Fibroblast of skin of left biceps (primary cell): Measurements from ENCODE around the gene ANKRD53.

Experiments used
- DNase-seq, 2 experiments: peaks; one replicate each; pipeline ENCODE4 v3.0.0-alpha.2; 2013; ENCODE audit warnings: low read depth in 2 of 2

Gene ANKRD53, protein sequence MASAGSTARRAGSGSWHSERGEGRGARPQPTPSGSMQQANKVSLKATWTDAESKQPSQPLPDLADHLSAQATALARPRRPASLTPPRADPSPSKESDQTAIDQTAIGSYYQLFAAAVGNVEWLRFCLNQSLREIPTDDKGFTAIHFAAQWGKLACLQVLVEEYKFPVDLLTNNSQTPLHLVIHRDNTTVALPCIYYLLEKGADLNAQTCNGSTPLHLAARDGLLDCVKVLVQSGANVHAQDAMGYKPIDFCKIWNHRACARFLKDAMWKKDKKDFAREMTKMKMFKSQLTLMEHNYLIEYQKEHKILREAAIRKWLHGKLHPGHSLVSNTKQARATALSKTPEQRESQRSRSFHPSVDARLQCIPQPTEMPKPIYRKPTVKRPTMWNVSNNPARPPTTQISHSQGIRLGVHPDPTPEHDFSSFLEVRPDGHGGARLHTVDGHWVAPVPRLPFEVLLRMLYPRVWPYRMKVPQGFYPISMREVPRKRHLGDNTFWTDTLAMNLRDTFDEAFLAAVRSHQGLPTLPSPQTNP

GRCh38 chr2:70978341-70979179 is at the start of gene ANKRD53:
ANKRD53 (plus strand) TSS chr2:70978630; CDS start chr2:70978646, 16 bp downstream.
- DNase-seq = no peak

GRCh38 chr2:70930371-70931329 is 47.8 kb upstream of the ANKRD53 start:
- no peak for DNase-seq

- DNase-seq = no peak
Observed at GRCh38 chr2:70931376-70932000, 46.9 kb upstream of the ANKRD53 start.

DNA sequence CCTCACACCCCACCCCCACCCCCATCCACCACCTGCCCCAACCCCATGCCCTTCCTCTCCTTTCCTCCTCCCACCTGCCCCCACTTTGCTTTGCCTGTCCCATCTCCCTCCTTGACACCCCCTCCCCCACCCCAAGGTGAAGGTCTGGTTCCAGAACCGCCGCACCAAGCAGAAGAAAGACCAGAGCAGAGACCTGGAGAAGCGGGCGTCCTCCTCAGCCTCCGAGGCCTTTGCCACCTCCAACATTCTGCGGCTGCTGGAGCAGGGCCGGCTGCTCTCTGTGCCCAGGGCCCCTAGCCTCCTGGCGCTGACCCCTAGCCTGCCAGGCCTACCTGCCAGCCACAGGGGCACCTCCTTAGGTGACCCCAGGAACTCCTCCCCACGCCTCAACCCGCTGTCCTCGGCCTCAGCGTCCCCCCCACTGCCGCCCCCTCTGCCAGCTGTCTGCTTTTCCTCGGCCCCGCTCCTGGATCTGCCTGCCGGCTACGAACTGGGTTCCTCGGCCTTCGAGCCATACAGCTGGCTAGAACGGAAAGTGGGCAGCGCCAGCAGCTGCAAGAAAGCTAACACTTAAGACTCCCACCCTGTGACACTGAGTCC is 45.7 kb upstream of the ANKRD53 start:
- DNase-seq = no peak

DNA sequence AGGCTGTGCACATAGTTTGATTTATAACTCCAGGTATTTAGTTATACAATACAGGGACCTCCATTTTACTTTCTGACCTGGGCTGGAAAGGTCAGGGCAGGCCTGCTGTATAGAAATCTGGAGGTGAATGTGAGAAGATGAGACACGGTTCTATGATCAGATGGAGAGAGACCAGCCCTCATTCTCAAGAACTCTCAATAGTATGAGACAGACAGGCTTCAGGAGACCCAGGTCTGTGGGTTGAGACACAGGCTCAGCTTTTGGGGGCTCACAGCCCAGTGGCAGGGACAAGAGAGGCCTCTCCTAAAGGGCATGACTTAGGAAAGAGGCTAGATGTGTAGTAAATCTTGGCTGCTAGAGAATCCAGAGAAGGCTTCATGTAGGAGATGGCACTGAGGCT is 43.4 kb upstream of the ANKRD53 start:
- DNase-seq = no peak

GRCh38 chr2:70935468-70936164 is 42.8 kb upstream of the ANKRD53 start, which contains the start of gene ATP6V1B1:
ATP6V1B1 (plus strand) TSS chr2:70935900; CDS start chr2:70935955, 55 bp downstream.
- DNase-seq = no peak

GRCh38 chr2:70936165-70936978 is 42.1 kb upstream of the ANKRD53 start:
- DNase-seq = no peak

DNA sequence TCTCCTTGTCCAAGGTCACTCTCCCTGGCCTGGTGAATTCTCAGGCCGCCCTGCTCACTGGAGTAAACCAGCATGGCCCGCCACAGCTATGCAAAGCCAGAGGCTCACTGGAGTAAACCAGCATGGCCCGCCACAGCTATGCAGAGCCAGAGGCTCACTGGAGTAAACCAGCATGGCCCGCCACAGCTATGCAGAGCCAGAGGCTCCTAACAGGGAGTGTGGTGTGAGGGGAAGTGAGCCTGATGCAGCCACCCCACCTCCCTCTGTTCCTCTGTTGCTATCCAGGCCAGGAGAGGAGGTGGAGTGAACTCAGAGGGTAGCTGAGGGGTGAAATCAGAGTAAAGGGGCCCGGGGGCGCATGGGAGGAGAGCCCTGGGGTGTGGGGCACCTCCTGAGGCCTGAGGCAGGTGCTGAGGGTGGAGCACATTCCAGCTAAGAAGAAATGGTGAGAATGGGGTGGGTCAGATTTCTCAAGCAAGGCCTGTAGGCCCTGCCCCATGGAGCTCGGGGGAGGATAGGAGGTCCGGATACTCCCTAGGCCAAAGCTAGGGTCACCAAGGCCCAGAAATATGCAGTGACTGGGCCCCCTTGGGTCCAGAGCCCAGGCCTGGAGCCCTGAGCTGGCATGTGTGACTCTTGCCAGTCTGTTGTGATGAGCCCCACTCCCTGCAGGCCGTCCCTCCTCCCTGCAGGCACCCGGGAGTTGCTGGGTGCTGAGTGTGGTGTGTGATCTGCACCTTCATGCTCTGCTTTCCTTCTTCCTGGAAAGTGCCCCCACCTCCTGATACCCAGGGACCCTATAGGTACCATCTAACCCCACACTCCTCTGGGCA is 41.2 kb upstream of the ANKRD53 start:
- DNase-seq = no peak

DNA sequence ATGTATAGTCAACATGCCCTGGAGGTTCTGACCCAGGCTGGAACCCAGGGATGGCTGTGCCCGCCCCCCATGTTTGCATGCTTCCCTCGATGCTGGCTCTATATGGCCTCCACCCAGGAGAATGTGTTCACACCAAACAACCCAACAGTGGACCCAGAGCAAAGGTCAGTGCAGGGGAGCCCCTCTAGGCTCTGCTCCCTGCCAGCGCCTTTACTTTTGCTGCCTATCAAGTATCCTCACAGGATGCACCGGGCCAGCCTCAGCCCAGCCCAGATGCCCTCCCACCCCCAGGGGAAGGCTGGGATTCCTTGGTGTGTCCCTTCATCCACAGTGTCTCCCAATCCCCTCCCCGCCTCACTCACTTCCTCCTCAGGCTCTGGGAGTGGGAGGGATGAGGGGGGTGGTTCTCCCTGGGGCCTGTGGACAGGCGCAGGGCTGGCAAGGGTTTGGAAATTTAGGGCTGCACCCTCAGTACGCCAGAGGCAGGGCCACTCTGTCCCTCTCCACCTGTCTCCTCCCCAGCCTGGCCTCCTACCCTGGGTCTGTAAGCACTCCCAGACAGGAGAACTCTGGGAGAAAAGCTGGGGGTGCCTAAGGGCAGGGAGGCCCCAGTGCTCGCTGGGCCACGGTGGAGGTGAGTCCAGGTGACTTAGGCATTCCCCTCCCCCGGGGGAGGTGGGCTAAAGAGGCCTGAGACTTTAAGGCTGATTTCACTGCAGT is 40.4 kb upstream of the ANKRD53 start:
- no peak for DNase-seq

- DNase-seq = no peak
Observed at GRCh38 chr2:70938586-70938950, 39.9 kb upstream of the ANKRD53 start.

DNA sequence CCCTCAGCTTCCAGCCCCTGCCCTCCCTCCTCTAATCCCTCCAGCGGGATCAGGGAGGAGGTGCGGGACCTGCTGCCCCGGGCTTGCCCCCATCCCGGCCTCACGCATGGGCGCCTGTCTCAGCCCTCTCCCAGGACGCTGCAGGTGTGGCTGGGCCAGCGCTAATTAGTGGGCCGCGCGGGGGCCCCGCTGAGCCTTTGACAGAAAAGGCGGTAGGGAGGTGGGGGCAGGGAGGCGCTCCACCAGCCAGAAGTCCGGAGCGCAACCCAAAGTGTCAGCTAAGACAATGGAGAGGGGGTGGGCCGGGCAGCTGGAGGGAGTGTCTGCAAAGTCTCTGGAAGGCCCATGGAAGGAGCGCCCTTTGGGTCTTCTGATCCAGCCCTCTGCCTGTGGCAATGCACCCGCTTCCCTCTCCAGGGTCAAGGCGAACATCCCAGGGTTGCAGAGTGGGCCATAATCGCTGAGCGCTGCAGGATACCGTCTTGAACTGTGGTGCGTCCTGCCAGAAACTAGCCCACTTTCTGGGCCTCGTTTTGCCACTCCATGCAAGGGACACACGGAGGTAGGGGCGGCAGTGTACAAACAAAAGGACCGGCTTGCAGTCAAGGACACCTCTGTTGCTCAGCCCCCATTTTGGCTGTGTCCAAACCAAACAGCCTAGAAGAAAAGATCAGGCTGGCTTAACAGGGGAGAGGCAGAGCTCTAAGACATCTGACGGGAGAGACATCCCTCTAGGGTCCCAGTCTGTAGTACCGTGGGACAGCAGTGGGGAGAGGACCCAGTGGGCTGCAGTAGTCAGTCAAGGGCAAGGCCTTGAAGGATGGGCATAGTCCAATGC is 39.2 kb upstream of the ANKRD53 start:
- DNase-seq = no peak

- DNase-seq = no peak
Observed at GRCh38 chr2:70939839-70940580, 38.4 kb upstream of the ANKRD53 start.

GRCh38 chr2:70941186-70941585 is 37.2 kb upstream of the ANKRD53 start:
- DNase-seq = no peak

GRCh38 chr2:70941701-70942100 is 36.7 kb upstream of the ANKRD53 start:
- DNase-seq = no peak

- DNase-seq = no peak
Observed at GRCh38 chr2:70942396-70943204, 35.8 kb upstream of the ANKRD53 start.
